Kidney (tissue), 14 donors: Measurements from ENCODE around the gene SLC39A11. TPM values are rescaled to one million over a fixed set of nuclear protein-coding genes. Genes with fewer than 3 reads are reported as not detected.
A peak's percentile ranks its signal among the peaks of the same experiment; 100 is the strongest.

ENCODE experiments used
- DNase-seq, 5 donors: peaks; one replicate each; pipeline ENCODE4 v3.0.0-alpha.2; 2013 to 2020
- FAIRE-seq: peaks from 2 replicates; lab custom pipeline; 2012; peaks lifted over from hg19 to GRCh38; lab: Jason Lieb, UNC
- H3K27ac ChIP-seq, 2 donors: one replicate each; pipeline ENCODE4 v1.7.0; 2013; ENCODE audit warnings: low read depth in 2 of 2, low read length in 2 of 2, inconsistent platforms in 1 of 2
- H3K27me3 ChIP-seq: one replicate; pipeline ENCODE4 v1.7.1; 2013; ENCODE audit warnings: low read length, inconsistent platforms; ENCODE audit not compliant: control insufficient read depth, insufficient read depth
- H3K36me3 ChIP-seq, 3 donors: one replicate each; pipeline versions ENCODE4 v1.7.0 to v1.7.1; 2013; ENCODE audit warnings: low read length in 3 of 3, control low read depth in 1 of 3, inconsistent platforms in 1 of 3; ENCODE audit not compliant: insufficient read depth in 3 of 3, control insufficient read depth in 2 of 3
- H3K4me1 ChIP-seq, 3 donors: one replicate each; pipeline versions ENCODE4 v1.7.0 to v1.7.1; 2013; ENCODE audit warnings: low read length in 3 of 3, inconsistent platforms in 1 of 3, low read depth in 1 of 3; ENCODE audit not compliant: control insufficient read depth in 2 of 3, insufficient read depth in 2 of 3
- H3K4me3 ChIP-seq, 3 donors: one replicate each; pipeline versions ENCODE4 v1.7.0 to v1.8.1; 2013; ENCODE audit warnings: low read length in 3 of 3, control low read depth in 1 of 3, inconsistent platforms in 1 of 3
- H3K9ac ChIP-seq, 3 donors: one replicate each; pipeline versions ENCODE4 v1.7.0 to v1.7.1; 2013; ENCODE audit warnings: low read length in 3 of 3, control low read depth in 1 of 3, inconsistent platforms in 1 of 3
- H3K9me3 ChIP-seq, 3 donors: one replicate each; pipeline versions ENCODE4 v1.7.0 to v1.7.1; 2013; ENCODE audit warnings: low read length in 3 of 3, control low read depth in 1 of 3, inconsistent platforms in 1 of 3; ENCODE audit not compliant: control insufficient read depth in 2 of 3, insufficient read depth in 1 of 3
- CTCF ChIP-seq: IDR thresholded peaks from 3 replicates; pipeline ENCODE4 v1.5.1; 2012; ENCODE audit warnings: mild to moderate bottlenecking, moderate library complexity, borderline replicate concordance; ENCODE audit not compliant: insufficient read depth; ENCODE audit errors: extremely low read depth
- intact Hi-C: fragments of 100-400 bp; cut with DNase I; formaldehyde crosslinking; loops from one replicate; pipeline ENCODE4 v1.11.1; 2022
- polyA plus RNA-seq: library from polyadenylated mRNA; stranded (reverse); fragments of 350-450 nt; fragmentation: Illumina TruSeq; extraction: RNeasy Lipid Tissue Mini Kit (QIAGEN cat#74804); gene quantifications from one replicate; pipeline ENCODE4 v1.2.3, GENCODE V29; 2014; ENCODE audit warnings: low read depth, low replicate concordance; ENCODE audit not compliant: insufficient read depth
- total RNA-seq: library from RNA; stranded (reverse); fragmentation: NEBNext Ultra II Directional; extraction: Animal tissue kit (Norgen Biotek cat#: 25700); gene quantifications from one replicate; pipeline ENCODE4 v1.2.1, GENCODE V29; 2021
- donor health status: control.
- donor health status: control.
- donor health status: control.
- donor health status: control.
- donor health status: control.
- donor health status: DM: yes; HTN: yes; CAD: no.
- donor health status: Normal renal cell carcinoma (clear cell type).

Gene SLC39A11
- total and polyA plus RNA-seq, 2 donors from 2014 or later, result 19.7 to 37.2 TPM

- no peak overlapping the region for H3K27ac ChIP-seq
- intact Hi-C loops, result no loop called here
Observed at GRCh38 chr17:73065376-73065775, 27.1 kb downstream of the SLC39A11 start.

GRCh38 chr17:73064084-73064938 is 28.2 kb downstream of the SLC39A11 start:
- no peak overlapping the region for H3K9ac ChIP-seq
- no peak overlapping the region for H3K4me3 ChIP-seq
- FAIRE-seq, result no peak
- no peaks in the 10 kb centered on the region for H3K9me3 ChIP-seq
- H3K27me3 ChIP-seq, result no peaks in the 10 kb centered on the region
- H3K4me1 ChIP-seq, result peaks cover 0 to 8% (median 7%) of the 10 kb centered on the region in 3 donors
- H3K36me3 ChIP-seq, result no peaks in the 10 kb centered on the region
- intact Hi-C loops, result no loop called here
- no peak for TF ChIP-seq CTCF
- H3K27ac ChIP-seq, result no peak overlapping the region
- peak in 3 of 5 donors; percentile 25 to 58 (median 55) for DNase-seq

More at GRCh38 chr17:73065376-73065775, 27.1 kb downstream of the SLC39A11 start:
- no peak for TF ChIP-seq CTCF
- Histone ChIP-seq H3K27me3 (no peaks in the 10 kb centered on the region), H3K9me3 (no peaks in the 10 kb centered on the region), H3K4me3 (no peak overlapping the region), H3K36me3 (no peaks in the 10 kb centered on the region), H3K9ac (no peak overlapping the region), H3K4me1 (peaks cover 0 to 8% (median 7%) of the 10 kb centered on the region in 3 donors)
- no peak for DNase-seq
- FAIRE-seq, result no peak

GRCh38 chr17:73062726-73063125 is 29.8 kb downstream of the SLC39A11 start:
- FAIRE-seq (no peak), DNase-seq (no peak)
- Histone ChIP-seq H3K36me3 (no peaks in the 10 kb centered on the region), H3K4me1 (peaks cover 0 to 8% (median 0%) of the 10 kb centered on the region in 3 donors), H3K27ac (no peak overlapping the region), H3K4me3 (no peak overlapping the region), H3K9me3 (no peaks in the 10 kb centered on the region), H3K27me3 (no peaks in the 10 kb centered on the region), H3K9ac (no peak overlapping the region)
- intact Hi-C loops, result no loop called here
- no peak for TF ChIP-seq CTCF
